ENCODE measurements around the gene PTGR1. TPM values are rescaled to one million over a fixed set of nuclear protein-coding genes. Genes with fewer than 3 reads are reported as not detected.

PTGR1 gene
- total and polyA plus RNA-seq, 2 donors (not counting 3 experiments of a cell fraction or from before 2014, with no cell fraction given), result 70.3 to 79.1 TPM

- Histone ChIP-seq H3K27ac (ENCODE audit: insufficient read depth, low read depth, low read length) (no peak overlapping the region), H3K36me3 (ENCODE audit: control insufficient read depth in 2 of 2, extremely low read depth in 1 of 2, insufficient read depth in 2 of 2, low read length in 2 of 2) (peaks cover 15 to 16% of the 10 kb centered on the region in 2 experiments), H3K4me1 (ENCODE audit: control insufficient read depth, extremely low read depth, insufficient read depth, low read length) (no peaks in the 10 kb centered on the region), H3K9me1 (replicated peaks; ENCODE audit: control insufficient read depth, extremely low read depth, insufficient read depth, low read length) (no peaks in the 10 kb centered on the region), H3K27me3 (ENCODE audit: control insufficient read depth in 2 of 2, insufficient read depth in 2 of 2, low read length in 2 of 2) (no peaks in the 10 kb centered on the region), H4K20me1 (replicated peaks; ENCODE audit: control insufficient read depth, extremely low read depth, insufficient read depth, low read length) (no peaks in the 10 kb centered on the region), H3K4me2 (ENCODE audit: insufficient read depth, low read length) (no peak overlapping the region), H3K4me3 (replicated peaks in 1 of 3; ENCODE audit: insufficient read depth in 1 of 3, low read depth in 1 of 3, low read length in 3 of 3) (no peak overlapping the region), H3K79me2 (ENCODE audit: control insufficient read depth, insufficient read depth, low read length) (no peaks in the 10 kb centered on the region), H2AFZ (ENCODE audit: low read depth, low read length) (no peak overlapping the region), H3K9me3 (replicated peaks; ENCODE audit: control insufficient read depth, insufficient read depth, low read length) (no peaks in the 10 kb centered on the region), H3K9ac (replicated peaks; ENCODE audit: extremely low read depth, insufficient read depth, low read length) (no peak overlapping the region)
- no TSS peak for BruUV-seq (replicated peaks)
- dilution Hi-C loops (cut with MboI; ENCODE audit: extremely low pct_ligation_motif_present, low sequenced_read_pairs), result no loop called here
- POLR2A ChIA-PET, result no interaction called here
- no peak for FAIRE-seq
- no peak for DNase-seq (ENCODE audit: low read depth, low spot score)
- intact Hi-C loops (cut with micrococcal nuclease), result no loop called here
- TF ChIP-seq MYC (IDR thresholded peaks at IDR 0.05; ENCODE audit: low read depth, low read length), result no peak
- no peak for TF ChIP-seq POLR2A (IDR thresholded peaks at IDR 0.05; ENCODE audit: low read depth, low read length)
- TF ChIP-seq POLR2AphosphoS5 (IDR thresholded peaks at IDR 0.05; ENCODE audit: insufficient read depth, low read depth, low read length), result no peak
- TF ChIP-seq GATA2 (IDR thresholded peaks at IDR 0.05; ENCODE audit: insufficient read depth, insufficient read length, low read depth, low read length), result no peak
- TF ChIP-seq MAX (IDR thresholded peaks at IDR 0.05; ENCODE audit: insufficient read depth, insufficient read length), result no peak
- no peak for TF ChIP-seq EZH2 (IDR thresholded peaks at IDR 0.05; ENCODE audit: borderline replicate concordance, low read depth, low read length, severe bottlenecking)
- no peak for TF ChIP-seq JUN (IDR thresholded peaks at IDR 0.05; ENCODE audit: borderline replicate concordance, insufficient read depth, insufficient read length, low read depth)
- no peak for TF ChIP-seq FOS (IDR thresholded peaks at IDR 0.05; ENCODE audit: borderline replicate concordance, insufficient read depth, low read length)
- no peak for TF ChIP-seq CTCF (IDR thresholded peaks at IDR 0.05; ENCODE audit: extremely low read depth in 1 of 2, insufficient read depth in 1 of 2, low read depth in 1 of 2, low read length in 2 of 2)
- CTCF ChIA-PET, result no interaction called here
Observed at GRCh38 chr9:111586378-111586777, 13.1 kb downstream of the PTGR1 start.

All from endothelial cell of umbilical vein (primary cell).